ENCODE results near the gene TRPM6.
"Not testable (repeated sequence)": the region's sequence is repeated elsewhere in the genome, so short reads cannot be mapped to it uniquely, and the experiment has no call there.

The TRPM6 gene

DNA sequence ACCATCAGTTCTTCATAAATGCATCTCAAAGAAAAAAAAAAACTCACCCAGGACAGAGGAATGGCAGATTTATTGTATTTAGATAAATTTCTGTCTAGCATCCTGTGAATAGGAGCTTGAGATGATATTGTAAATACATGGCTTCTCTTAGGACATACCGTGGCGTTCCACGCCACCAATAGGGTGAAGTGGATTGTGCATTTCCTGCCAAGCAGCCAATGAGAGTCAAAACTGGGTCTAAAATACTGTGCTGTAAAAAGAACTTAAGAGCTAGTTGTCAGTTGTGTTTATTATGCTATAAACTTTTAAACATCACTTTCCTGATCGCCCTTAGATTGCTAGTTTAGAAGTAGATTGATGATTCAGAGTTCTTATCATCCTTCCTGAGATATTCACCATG, 20.9 kb upstream of the TRPM6 start:
- no peak for DNase-seq
- peaks cover 0 to 8% (median 0%) of the 10 kb centered on the region in 3 donors for H3K9me3 ChIP-seq
- no peak overlapping the region for H3K4me3 ChIP-seq
- TF ChIP-seq, protein P1, sequence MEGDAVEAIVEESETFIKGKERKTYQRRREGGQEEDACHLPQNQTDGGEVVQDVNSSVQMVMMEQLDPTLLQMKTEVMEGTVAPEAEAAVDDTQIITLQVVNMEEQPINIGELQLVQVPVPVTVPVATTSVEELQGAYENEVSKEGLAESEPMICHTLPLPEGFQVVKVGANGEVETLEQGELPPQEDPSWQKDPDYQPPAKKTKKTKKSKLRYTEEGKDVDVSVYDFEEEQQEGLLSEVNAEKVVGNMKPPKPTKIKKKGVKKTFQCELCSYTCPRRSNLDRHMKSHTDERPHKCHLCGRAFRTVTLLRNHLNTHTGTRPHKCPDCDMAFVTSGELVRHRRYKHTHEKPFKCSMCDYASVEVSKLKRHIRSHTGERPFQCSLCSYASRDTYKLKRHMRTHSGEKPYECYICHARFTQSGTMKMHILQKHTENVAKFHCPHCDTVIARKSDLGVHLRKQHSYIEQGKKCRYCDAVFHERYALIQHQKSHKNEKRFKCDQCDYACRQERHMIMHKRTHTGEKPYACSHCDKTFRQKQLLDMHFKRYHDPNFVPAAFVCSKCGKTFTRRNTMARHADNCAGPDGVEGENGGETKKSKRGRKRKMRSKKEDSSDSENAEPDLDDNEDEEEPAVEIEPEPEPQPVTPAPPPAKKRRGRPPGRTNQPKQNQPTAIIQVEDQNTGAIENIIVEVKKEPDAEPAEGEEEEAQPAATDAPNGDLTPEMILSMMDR (IDR thresholded peaks at IDR 0.05): no peak
- intact Hi-C loops (cut with DNase I; ENCODE audit: low total_unique reads): loop anchor here (10.0 kb wide), 1 partner anchor 114 kb away; no protein-coding TSS in a partner anchor
- peaks cover 0 to 6% of the 10 kb centered on the region in 2 donors for H3K27me3 ChIP-seq
- no peaks in the 10 kb centered on the region for H3K4me1 ChIP-seq
- no peaks in the 10 kb centered on the region for H3K36me3 ChIP-seq
- H3K27ac ChIP-seq: no peak overlapping the region

- TF ChIP-seq, protein P1 (IDR thresholded peaks at IDR 0.05): no peak
- intact Hi-C loops (cut with DNase I; ENCODE audit: low total_unique reads): loop anchor here (10.0 kb wide), 1 partner anchor 112 kb away; no protein-coding TSS in a partner anchor
These were observed 19.4 kb upstream of the TRPM6 start for GRCh38 chr9:74907085-74907484.

DNA sequence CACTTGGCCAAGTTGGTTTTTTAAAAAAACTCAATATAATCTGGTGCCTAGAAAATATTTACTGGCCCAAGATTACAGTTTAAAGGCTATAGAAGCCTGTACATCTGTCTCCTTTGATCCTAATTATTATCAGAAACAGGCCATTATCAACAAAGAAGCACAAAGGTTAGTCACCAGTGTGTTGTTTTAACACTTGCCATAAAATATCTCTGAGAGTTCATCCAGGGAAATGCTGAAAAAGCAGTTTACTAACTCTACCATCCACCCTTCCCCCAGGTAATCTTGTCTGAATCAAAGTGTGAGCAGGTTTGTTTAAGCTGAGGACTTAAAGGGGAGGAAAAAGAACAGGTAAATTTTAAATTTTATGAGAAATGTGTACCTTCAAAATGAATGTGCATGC, 13.3 kb upstream of the TRPM6 start:
- no peak overlapping the region for H3K27ac ChIP-seq
- no peak for DNase-seq
- no peaks in the 10 kb centered on the region for H3K4me1 ChIP-seq
- intact Hi-C loops (cut with DNase I; ENCODE audit: low total_unique reads): loop anchor here (10.0 kb wide), 1 partner anchor 106 kb away; no protein-coding TSS in a partner anchor
- no peaks in the 10 kb centered on the region for H3K36me3 ChIP-seq
- TF ChIP-seq, protein P1 (IDR thresholded peaks at IDR 0.05): no peak
- peaks cover 0 to 3% of the 10 kb centered on the region in 2 donors for H3K27me3 ChIP-seq
- H3K9me3 ChIP-seq: no peaks in the 10 kb centered on the region
- no peak overlapping the region for H3K4me3 ChIP-seq

More at GRCh38 chr9:74907085-74907484, 19.4 kb upstream of the TRPM6 start:
- H3K36me3 ChIP-seq: no peaks in the 10 kb centered on the region
- H3K9me3 ChIP-seq: peaks cover 0 to 7% (median 0%) of the 10 kb centered on the region in 3 donors
- H3K4me3 ChIP-seq: no peak overlapping the region
- peaks cover 0 to 6% of the 10 kb centered on the region in 2 donors for H3K27me3 ChIP-seq
- no peaks in the 10 kb centered on the region for H3K4me1 ChIP-seq
- no peak for DNase-seq
- H3K27ac ChIP-seq: no peak overlapping the region

DNA sequence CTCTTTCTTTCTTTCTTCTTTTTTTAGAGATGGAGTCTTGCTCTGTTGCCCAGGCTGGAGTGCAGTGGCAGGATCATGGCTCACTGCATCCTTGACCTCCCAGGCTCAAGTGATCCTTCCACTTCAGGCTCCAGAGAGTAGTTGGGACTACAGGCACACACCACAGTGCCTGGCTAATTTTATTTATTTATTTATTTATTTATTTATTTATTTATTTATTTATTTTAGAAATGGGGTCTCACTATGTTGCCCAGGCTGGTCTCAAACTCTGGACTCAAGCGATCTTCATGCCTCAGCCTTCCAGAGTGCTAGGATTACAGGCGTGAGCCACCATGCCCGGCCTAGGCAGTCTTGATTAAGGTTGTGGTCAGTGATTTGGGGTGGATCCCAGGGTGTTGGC, 728 bp upstream of the TRPM6 start:
- H3K27ac ChIP-seq; H3K4me3 ChIP-seq; H3K9me3 ChIP-seq; H3K36me3 ChIP-seq; intact Hi-C loops (cut with DNase I; ENCODE audit: low total_unique reads); H3K27me3 ChIP-seq; DNase-seq: not testable (repeated sequence)
- H3K4me1 ChIP-seq: peaks cover 0 to 18% (median 11%) of the 10 kb centered on the region in 4 donors

- no peak overlapping the region for H3K4me3 ChIP-seq
- intact Hi-C loops (cut with DNase I; ENCODE audit: low total_unique reads): no loop called here
- TF ChIP-seq, protein P1 (IDR thresholded peaks at IDR 0.05): no peak
These were observed 255 bp upstream of the TRPM6 start for GRCh38 chr9:74887981-74888370.

DNA sequence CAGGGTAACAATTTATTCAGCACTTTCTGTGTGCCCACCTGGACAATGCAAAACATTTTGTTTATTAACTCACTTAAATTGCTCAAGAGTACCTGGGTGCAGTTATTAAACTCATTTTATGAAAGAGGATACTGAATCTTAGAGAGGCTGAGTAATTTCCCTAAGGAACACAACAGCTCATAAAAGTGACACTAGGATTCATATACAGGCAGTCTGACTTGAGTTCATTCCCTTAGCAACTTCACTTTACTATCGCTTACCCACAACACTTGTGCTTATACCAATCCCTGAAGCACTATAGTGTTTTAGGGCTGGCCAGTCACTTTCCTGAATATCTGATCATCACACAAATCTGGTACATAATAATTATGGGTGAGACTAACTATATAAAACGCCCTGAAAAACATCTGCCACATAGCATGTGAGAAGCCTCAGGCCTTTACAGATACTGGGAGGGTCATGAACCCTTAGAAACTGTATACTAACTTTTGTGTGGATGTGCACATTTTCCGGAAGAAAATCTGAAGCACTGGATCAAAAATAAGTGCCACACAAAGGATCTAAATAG, 11.3 kb downstream of the TRPM6 start:
- TF ChIP-seq, protein P1 (IDR thresholded peaks at IDR 0.05): no peak
- no peak overlapping the region for H3K4me3 ChIP-seq
- no peak overlapping the region for H3K27ac ChIP-seq
- peaks cover 0 to 8% of the 10 kb centered on the region in 2 donors for H3K27me3 ChIP-seq
- DNase-seq: no peak
- no peaks in the 10 kb centered on the region for H3K4me1 ChIP-seq
- H3K36me3 ChIP-seq: no peaks in the 10 kb centered on the region
- intact Hi-C loops (cut with DNase I; ENCODE audit: low total_unique reads): no loop called here
- H3K9me3 ChIP-seq: peaks cover 0 to 28% (median 20%) of the 10 kb centered on the region in 3 donors

More at GRCh38 chr9:74887981-74888370, 255 bp upstream of the TRPM6 start:
- Histone ChIP-seq H3K27ac (no peak overlapping the region), H3K4me1 (peaks cover 0 to 18% (median 11%) of the 10 kb centered on the region in 4 donors), H3K27me3 (no peaks in the 10 kb centered on the region), H3K9me3 (no peaks in the 10 kb centered on the region), H3K36me3 (no peaks in the 10 kb centered on the region)
- DNase-seq: no peak
